Inflammatory macrophage (primary cell): Measurements from ENCODE around the gene SSU72.
"Not testable (repeated sequence)": the region's sequence is repeated elsewhere in the genome, so short reads cannot be mapped to it uniquely, and the experiment has no call there.

ENCODE experiments used
- DNase-seq, 2 donors: peaks; one replicate each; pipeline ENCODE4 v3.0.0-alpha.2; 2020 to 2022

Gene SSU72

GRCh38 chr1:1558591-1558990 lies 16.1 kb downstream of the SSU72 start:
- DNase-seq: no peak

- DNase-seq: not testable (repeated sequence)
Observed at GRCh38 chr1:1557688-1558087, 17.0 kb downstream of the SSU72 start.

GRCh38 chr1:1556961-1557360 lies 17.7 kb downstream of the SSU72 start:
- not testable (repeated sequence) for DNase-seq

GRCh38 chr1:1556505-1556904 lies 18.2 kb downstream of the SSU72 start:
- DNase-seq: no peak

- DNase-seq: no peak
Observed at GRCh38 chr1:1554926-1555915, 19.4 kb downstream of the SSU72 start.

- no peak for DNase-seq
Observed at GRCh38 chr1:1554550-1554925, 20.1 kb downstream of the SSU72 start.

GRCh38 chr1:1553821-1554494 lies 20.7 kb downstream of the SSU72 start:
- no peak for DNase-seq

GRCh38 chr1:1552263-1552639 lies 22.4 kb downstream of the SSU72 start:
- DNase-seq: no peak

GRCh38 chr1:1551524-1552262 lies 23.0 kb downstream of the SSU72 start:
- no peak for DNase-seq

- no peak for DNase-seq
Observed at GRCh38 chr1:1550591-1551432, 23.9 kb downstream of the SSU72 start.

- no peak for DNase-seq
Observed at GRCh38 chr1:1550087-1550486, 24.6 kb downstream of the SSU72 start.

GRCh38 chr1:1548591-1548990 lies 26.1 kb downstream of the SSU72 start:
- no peak for DNase-seq

- no peak for DNase-seq
Observed at GRCh38 chr1:1547476-1547875, 27.2 kb downstream of the SSU72 start.

- no peak for DNase-seq
Observed at GRCh38 chr1:1547011-1547410, 27.7 kb downstream of the SSU72 start.

GRCh38 chr1:1545946-1546737 lies 28.5 kb downstream of the SSU72 start:
- no peak for DNase-seq

GRCh38 chr1:1544544-1544943 lies 30.1 kb downstream of the SSU72 start:
- no peak for DNase-seq

GRCh38 chr1:1543706-1544099 lies 31.0 kb downstream of the SSU72 start:
- no peak for DNase-seq

GRCh38 chr1:1542766-1543705 lies 31.6 kb downstream of the SSU72 start:
- DNase-seq: no peak

- DNase-seq: no peak
Observed at GRCh38 chr1:1541956-1542765, 32.5 kb downstream of the SSU72 start.
